K562 treated with DMSO at 1 percent for 12 hours (cell line): Measurements from ENCODE around the gene ZNF664. TPM values are rescaled to one million over a fixed set of nuclear protein-coding genes. Genes with fewer than 3 reads are reported as not detected.

Experiments
- total RNA-seq: library from RNA; unstranded; fragments of 300-600 nt; gene quantifications from 2 replicates; pipeline ENCODE4 v1.2.3, GENCODE V29; 2022; ENCODE audit not compliant: insufficient read depth

The ZNF664 gene
- total RNA-seq = 15.6 and 61.3 TPM in 2 replicates

GRCh38 chr12:123972457-123973401 is at the start of gene ZNF664, which contains the start of gene CCDC92:
Gene ZNF664 (plus strand): TSS chr12:123973215. CDS start chr12:124012145, 38,930 bp downstream.
Gene CCDC92 (minus strand): TSS chr12:123972831. CDS start chr12:123944305, 28,526 bp downstream.

Other genes starting within 250 kb of the ZNF664 start
- gene DNAH10, start 210.9 kb upstream of the ZNF664 start, total RNA-seq = 0.44 and 0.50 TPM in 2 replicates
- 18.1 and 24.5 TPM in 2 replicates for gene CCDC92, start 384 bp upstream of the ZNF664 start, total RNA-seq